ENCODE data around the gene NAT10.
"Not testable (repeated sequence)": the region's sequence is repeated elsewhere in the genome, so short reads cannot be mapped to it uniquely, and the experiment has no call there.

The NAT10 gene

DNA sequence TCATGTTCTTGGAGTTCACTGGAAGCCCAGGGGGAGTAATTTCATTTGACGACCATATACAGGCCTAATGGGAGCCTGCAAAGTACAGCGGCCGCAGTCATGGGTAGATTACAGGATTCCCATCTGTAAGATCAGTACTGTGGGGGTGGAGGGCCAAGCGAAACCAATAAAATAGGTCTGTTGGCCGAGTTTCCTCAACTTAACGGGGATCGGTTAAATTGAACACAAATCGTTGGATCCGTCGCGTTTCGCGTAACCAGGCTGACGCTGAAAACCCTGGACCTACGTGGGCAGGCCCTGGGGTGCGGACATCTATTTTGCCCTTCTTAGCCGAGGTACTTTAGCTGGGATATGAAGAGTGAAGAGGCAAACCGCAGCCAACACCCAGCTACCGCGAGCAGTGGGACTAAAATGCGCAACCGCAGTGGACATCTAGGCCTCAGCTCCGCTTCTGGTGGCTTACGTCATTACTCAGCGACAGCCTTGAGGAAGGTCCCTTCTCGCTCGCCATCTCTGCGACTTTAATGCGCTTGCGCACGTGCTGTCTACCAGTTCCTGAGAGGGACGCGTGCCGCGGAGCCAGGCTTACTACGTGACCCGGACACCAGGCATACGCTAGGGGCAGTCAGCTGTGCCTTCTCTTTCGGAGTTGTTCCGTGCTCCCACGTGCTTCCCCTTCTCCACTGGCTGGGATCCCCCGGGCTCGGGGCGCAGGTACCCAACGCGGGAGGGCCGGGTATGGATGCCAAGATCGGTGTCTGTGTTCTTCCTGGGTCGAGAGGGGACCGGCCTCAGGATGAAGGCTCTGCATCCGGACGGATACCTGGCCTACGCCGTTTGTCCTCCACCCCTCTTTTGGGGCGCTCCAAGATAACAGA is at the start of gene NAT10:
TSS of gene NAT10 (plus strand) at position 551 of the 878 bp plus-strand sequence. CDS start 2,597 bp downstream, outside the sequence.
- peak within 1 kb of the TSS; percentile 88 for H3K4me3 ChIP-seq (ENCODE audit: low read depth, low read length)
- H3K27me3 ChIP-seq (ENCODE audit: insufficient read depth, low read length), result no peaks in the 10 kb centered on the region
- peaks cover 25% of the 10 kb centered on the region for H3K36me3 ChIP-seq (ENCODE audit: insufficient read depth, low read length)
- H2AFZ ChIP-seq (ENCODE audit: low read length, unreplicated experiment), result peak within 1 kb of the TSS; percentile 6
- H3K27ac ChIP-seq (ENCODE audit: low read depth, low read length), result peak within 1 kb of the TSS; percentile 78
- peaks cover 17% of the 10 kb centered on the region for H3K4me1 ChIP-seq (ENCODE audit: control insufficient read depth, insufficient read depth, low read length, unreplicated experiment)
- H3K79me2 ChIP-seq (ENCODE audit: control insufficient read depth, insufficient read depth, low read length, unreplicated experiment), result peaks cover 48% of the 10 kb centered on the region

DNA sequence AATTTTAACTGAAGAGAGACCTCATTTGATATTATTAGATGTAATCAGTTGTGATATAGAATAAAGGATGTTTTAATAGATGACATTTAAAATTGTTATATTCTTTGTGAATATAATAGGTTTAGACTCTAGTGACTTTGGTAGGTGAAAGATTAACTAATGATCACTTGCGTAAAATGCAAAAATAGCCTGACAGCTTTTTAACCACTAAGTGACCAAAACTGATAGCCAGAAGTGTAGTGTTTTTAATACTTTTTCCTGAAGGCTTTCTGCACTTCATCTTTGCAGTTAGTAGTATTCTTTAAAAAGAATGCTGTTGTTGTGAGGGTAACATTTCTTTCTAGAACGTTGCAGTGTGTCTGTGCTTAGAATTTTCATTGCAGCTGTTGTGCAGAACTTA is 48.8 kb upstream of the NAT10 start:
- Histone ChIP-seq H3K27me3 (ENCODE audit: insufficient read depth, low read length) (no peaks in the 10 kb centered on the region), H3K4me1 (ENCODE audit: control insufficient read depth, insufficient read depth, low read length, unreplicated experiment) (peaks cover 27% of the 10 kb centered on the region), H2AFZ (ENCODE audit: low read length, unreplicated experiment) (no peak overlapping the region), H3K27ac (ENCODE audit: low read depth, low read length) (no peak overlapping the region), H3K36me3 (ENCODE audit: insufficient read depth, low read length) (peaks cover 23% of the 10 kb centered on the region), H3K4me3 (ENCODE audit: low read depth, low read length) (peak overlapping the region; percentile 9; the same call in 1 of the 2 replicates), H3K79me2 (ENCODE audit: control insufficient read depth, insufficient read depth, low read length, unreplicated experiment) (peaks cover 94% of the 10 kb centered on the region)

DNA sequence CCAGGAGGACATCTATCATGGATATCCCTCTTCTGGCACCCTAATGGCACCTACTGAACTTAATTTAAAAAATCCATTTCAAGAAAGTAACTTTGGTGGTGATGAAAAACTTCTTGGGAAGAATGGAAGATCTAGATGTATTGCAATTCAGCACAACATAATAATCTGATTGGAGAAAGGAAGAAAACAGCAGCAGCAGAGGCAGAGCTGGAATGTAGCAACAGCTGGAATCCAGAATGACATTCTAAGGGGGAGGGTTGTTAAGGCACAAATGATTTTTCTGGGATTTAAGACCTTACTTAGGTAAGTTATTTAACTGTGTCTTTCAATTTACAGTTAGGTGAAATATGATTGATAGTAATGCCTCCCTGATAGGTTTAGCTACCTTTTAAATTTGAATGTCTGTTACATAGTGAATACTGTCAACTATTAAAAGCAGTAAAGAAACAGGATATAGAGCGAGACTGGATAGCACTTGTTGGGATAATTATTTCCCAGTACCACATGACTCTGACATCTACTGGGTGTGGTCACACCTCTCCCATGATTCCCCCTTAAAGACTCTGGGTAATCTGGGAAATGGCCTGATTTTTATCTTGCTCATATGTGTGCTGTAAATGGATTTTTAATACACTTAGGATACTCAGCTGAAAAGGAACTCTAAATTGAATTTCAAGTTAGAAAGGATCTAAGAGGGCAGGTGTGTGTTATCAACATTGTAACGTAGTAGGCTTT is 42.2 kb upstream of the NAT10 start:
- peaks cover 35% of the 10 kb centered on the region for H3K4me1 ChIP-seq (ENCODE audit: control insufficient read depth, insufficient read depth, low read length, unreplicated experiment)
- H3K79me2 ChIP-seq (ENCODE audit: control insufficient read depth, insufficient read depth, low read length, unreplicated experiment), result peaks cover 91% of the 10 kb centered on the region
- H3K4me3 ChIP-seq (ENCODE audit: low read depth, low read length), result no peak overlapping the region
- no peak overlapping the region for H2AFZ ChIP-seq (ENCODE audit: low read length, unreplicated experiment)
- peaks cover 15% of the 10 kb centered on the region for H3K36me3 ChIP-seq (ENCODE audit: insufficient read depth, low read length)
- no peak overlapping the region for H3K27ac ChIP-seq (ENCODE audit: low read depth, low read length)
- H3K27me3 ChIP-seq (ENCODE audit: insufficient read depth, low read length), result no peaks in the 10 kb centered on the region

- no peak overlapping the region for H3K4me3 ChIP-seq (ENCODE audit: low read depth, low read length)
- no peak overlapping the region for H2AFZ ChIP-seq (ENCODE audit: low read length, unreplicated experiment)
- H3K27ac ChIP-seq (ENCODE audit: low read depth, low read length), result no peak overlapping the region; the same call in 1 of the 2 replicates
- H3K36me3 ChIP-seq (ENCODE audit: insufficient read depth, low read length), result peaks cover 8% of the 10 kb centered on the region
- no peaks in the 10 kb centered on the region for H3K27me3 ChIP-seq (ENCODE audit: insufficient read depth, low read length)
- H3K4me1 ChIP-seq (ENCODE audit: control insufficient read depth, insufficient read depth, low read length, unreplicated experiment), result peaks cover 37% of the 10 kb centered on the region
- peaks cover 90% of the 10 kb centered on the region for H3K79me2 ChIP-seq (ENCODE audit: control insufficient read depth, insufficient read depth, low read length, unreplicated experiment)
These were observed 41.1 kb upstream of the NAT10 start for GRCh38 chr11:34064291-34064690.

DNA sequence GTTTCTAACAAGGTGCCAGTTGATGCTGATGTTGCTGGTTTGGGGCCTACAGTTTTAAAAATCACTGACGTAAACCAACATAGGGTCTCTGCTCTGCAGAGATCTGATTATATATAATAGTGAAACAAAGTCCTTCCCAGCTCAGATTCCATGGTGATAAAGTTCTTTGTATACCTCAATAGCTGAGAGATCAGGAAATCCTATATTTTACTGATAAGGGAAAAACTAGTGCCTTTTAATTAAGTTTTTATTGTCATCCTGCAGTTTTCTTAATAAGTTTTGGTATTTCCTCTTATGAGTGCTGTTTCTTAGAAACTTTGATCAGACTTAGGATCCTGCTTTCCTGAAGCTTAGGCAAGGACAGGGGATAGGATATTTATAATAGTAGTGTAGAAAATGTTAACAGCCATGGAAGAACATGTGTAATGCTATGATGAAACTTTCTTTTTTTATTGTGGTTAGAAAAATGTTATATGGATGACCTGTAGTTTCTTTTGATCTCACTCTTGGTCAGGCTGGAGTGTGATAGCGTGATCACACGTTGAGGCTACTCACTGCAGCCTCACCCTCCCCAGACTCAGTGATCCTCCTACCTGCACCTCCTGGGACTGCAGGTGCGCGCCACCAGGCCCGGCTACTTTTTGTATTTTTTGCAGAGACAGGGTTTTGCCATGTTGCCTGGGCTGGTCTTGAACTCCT is 39.8 kb upstream of the NAT10 start:
- Histone ChIP-seq H3K36me3 (ENCODE audit: insufficient read depth, low read length) (peaks cover 5% of the 10 kb centered on the region), H2AFZ (ENCODE audit: low read length, unreplicated experiment) (no peak overlapping the region), H3K27me3 (ENCODE audit: insufficient read depth, low read length) (no peaks in the 10 kb centered on the region), H3K4me1 (ENCODE audit: control insufficient read depth, insufficient read depth, low read length, unreplicated experiment) (peaks cover 37% of the 10 kb centered on the region), H3K27ac (ENCODE audit: low read depth, low read length) (peak overlapping the region; percentile 1; the same call in 1 of the 2 replicates), H3K4me3 (ENCODE audit: low read depth, low read length) (no peak overlapping the region), H3K79me2 (ENCODE audit: control insufficient read depth, insufficient read depth, low read length, unreplicated experiment) (peaks cover 90% of the 10 kb centered on the region)

GRCh38 chr11:34066766-34067165 is 38.7 kb upstream of the NAT10 start:
- H3K36me3 ChIP-seq (ENCODE audit: insufficient read depth, low read length); H3K4me3 ChIP-seq (ENCODE audit: low read depth, low read length); H2AFZ ChIP-seq (ENCODE audit: low read length, unreplicated experiment); H3K27me3 ChIP-seq (ENCODE audit: insufficient read depth, low read length): not testable (repeated sequence)
- H3K79me2 ChIP-seq (ENCODE audit: control insufficient read depth, insufficient read depth, low read length, unreplicated experiment), result peaks cover 89% of the 10 kb centered on the region
- H3K4me1 ChIP-seq (ENCODE audit: control insufficient read depth, insufficient read depth, low read length, unreplicated experiment), result peaks cover 37% of the 10 kb centered on the region
- H3K27ac ChIP-seq (ENCODE audit: low read depth, low read length), result peak overlapping the region; percentile 40

DNA sequence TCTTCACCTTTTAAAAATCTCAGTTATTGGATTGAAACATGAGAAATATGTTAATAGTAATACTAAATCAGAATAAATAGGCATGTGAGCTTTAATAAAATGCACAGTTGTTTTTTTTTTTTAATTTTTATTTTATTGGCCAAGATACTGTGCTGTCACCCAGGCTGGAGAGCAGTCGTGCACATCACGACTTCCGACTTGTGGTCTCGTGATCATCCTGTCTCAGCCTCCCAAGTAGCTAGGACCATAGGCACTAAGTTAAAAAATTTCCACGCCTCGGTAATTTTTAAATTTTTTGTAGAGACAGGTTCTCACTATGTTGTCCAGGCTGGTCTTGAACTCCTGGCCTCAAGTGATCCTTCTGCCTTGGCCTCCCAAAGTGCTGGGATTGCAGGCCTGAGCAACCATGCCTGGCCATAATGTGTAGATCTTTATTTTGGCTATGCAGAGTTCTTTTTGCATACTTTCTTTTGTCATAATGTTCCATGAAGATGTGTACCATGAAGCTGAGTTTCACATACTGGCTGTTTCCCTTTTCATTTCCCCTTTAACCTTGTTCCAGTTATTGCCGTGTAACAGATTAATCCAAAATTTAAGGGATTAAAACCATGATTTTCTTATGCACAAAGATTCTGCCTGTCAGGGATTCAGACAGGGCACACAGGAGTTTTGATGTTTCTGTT is 37.9 kb upstream of the NAT10 start:
- Histone ChIP-seq H3K4me1 (ENCODE audit: control insufficient read depth, insufficient read depth, low read length, unreplicated experiment) (peaks cover 37% of the 10 kb centered on the region), H3K27ac (ENCODE audit: low read depth, low read length) (peak overlapping the region; percentile 40), H3K79me2 (ENCODE audit: control insufficient read depth, insufficient read depth, low read length, unreplicated experiment) (peaks cover 89% of the 10 kb centered on the region), H3K4me3 (ENCODE audit: low read depth, low read length) (no peak overlapping the region), H3K36me3 (ENCODE audit: insufficient read depth, low read length) (peaks cover 13% of the 10 kb centered on the region), H2AFZ (ENCODE audit: low read length, unreplicated experiment) (no peak overlapping the region), H3K27me3 (ENCODE audit: insufficient read depth, low read length) (no peaks in the 10 kb centered on the region)

- Histone ChIP-seq H3K79me2 (ENCODE audit: control insufficient read depth, insufficient read depth, low read length, unreplicated experiment) (peaks cover 89% of the 10 kb centered on the region), H3K27me3 (ENCODE audit: insufficient read depth, low read length) (no peaks in the 10 kb centered on the region), H3K36me3 (ENCODE audit: insufficient read depth, low read length) (peaks cover 18% of the 10 kb centered on the region), H3K4me1 (ENCODE audit: control insufficient read depth, insufficient read depth, low read length, unreplicated experiment) (peaks cover 42% of the 10 kb centered on the region), H3K27ac (ENCODE audit: low read depth, low read length) (peak overlapping the region; percentile 40; the same call in 1 of the 2 replicates), H3K4me3 (ENCODE audit: low read depth, low read length) (no peak overlapping the region), H2AFZ (ENCODE audit: low read length, unreplicated experiment) (no peak overlapping the region)
These were observed 37.3 kb upstream of the NAT10 start for GRCh38 chr11:34068111-34068510.

- H3K27ac ChIP-seq (ENCODE audit: low read depth, low read length); H3K27me3 ChIP-seq (ENCODE audit: insufficient read depth, low read length); H2AFZ ChIP-seq (ENCODE audit: low read length, unreplicated experiment); H3K4me3 ChIP-seq (ENCODE audit: low read depth, low read length): not testable (repeated sequence)
- peaks cover 46% of the 10 kb centered on the region for H3K4me1 ChIP-seq (ENCODE audit: control insufficient read depth, insufficient read depth, low read length, unreplicated experiment)
- H3K36me3 ChIP-seq (ENCODE audit: insufficient read depth, low read length), result peaks cover 24% of the 10 kb centered on the region
- peaks cover 81% of the 10 kb centered on the region for H3K79me2 ChIP-seq (ENCODE audit: control insufficient read depth, insufficient read depth, low read length, unreplicated experiment)
These were observed 34.1 kb upstream of the NAT10 start for GRCh38 chr11:34071306-34071705.

- H2AFZ ChIP-seq (ENCODE audit: low read length, unreplicated experiment), result no peak overlapping the region
- H3K27me3 ChIP-seq (ENCODE audit: insufficient read depth, low read length), result no peaks in the 10 kb centered on the region
- H3K27ac ChIP-seq (ENCODE audit: low read depth, low read length), result no peak overlapping the region
- peaks cover 28% of the 10 kb centered on the region for H3K36me3 ChIP-seq (ENCODE audit: insufficient read depth, low read length)
- H3K4me1 ChIP-seq (ENCODE audit: control insufficient read depth, insufficient read depth, low read length, unreplicated experiment), result peaks cover 46% of the 10 kb centered on the region
- H3K4me3 ChIP-seq (ENCODE audit: low read depth, low read length), result no peak overlapping the region
- peaks cover 84% of the 10 kb centered on the region for H3K79me2 ChIP-seq (ENCODE audit: control insufficient read depth, insufficient read depth, low read length, unreplicated experiment)
These were observed 33.4 kb upstream of the NAT10 start for GRCh38 chr11:34072041-34072440.

Measured in ACC112 (cell line).